ENCODE measurements around the gene CALHM6.

CALHM6 gene

DNA sequence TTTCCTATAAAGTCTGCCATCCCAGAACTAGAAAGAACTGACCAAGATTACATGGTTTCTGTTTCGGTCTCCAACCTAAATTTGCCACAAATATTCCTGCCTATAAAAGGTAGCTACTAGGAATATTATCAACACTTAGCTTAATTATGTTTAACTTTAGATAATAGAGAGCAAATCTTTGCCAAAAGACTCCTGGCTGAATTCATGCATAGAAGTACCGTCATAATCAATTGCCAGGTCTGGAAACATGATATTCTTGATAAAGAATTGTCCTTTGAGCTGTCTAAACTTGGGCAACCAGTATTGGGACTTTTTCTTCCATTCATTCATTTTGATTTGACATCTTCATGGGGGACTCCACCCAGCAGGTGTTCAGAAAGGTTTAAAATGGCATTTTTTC, 22.4 kb downstream of the CALHM6 start:
- Histone ChIP-seq H3F3A (ENCODE audit: insufficient read depth) (no peaks in the 10 kb centered on the region), H3K36me3 (ENCODE audit: low read length) (no peaks in the 10 kb centered on the region), H3K27me3 (ENCODE audit: low read length) (no peaks in the 10 kb centered on the region), H3K9me3 (ENCODE audit: insufficient read depth, low read length) (no peaks in the 10 kb centered on the region), H3K4me3 (ENCODE audit: insufficient read depth, low read length, poor library complexity, severe bottlenecking) (no peak overlapping the region), H4K20me1 (ENCODE audit: low read depth, low read length) (no peaks in the 10 kb centered on the region), H3K27ac (ENCODE audit: low read depth, low read length) (no peak overlapping the region), H3K4me2 (ENCODE audit: low read depth, low read length, poor library complexity, severe bottlenecking) (no peak overlapping the region), H3K79me2 (ENCODE audit: insufficient read depth, low read length) (no peaks in the 10 kb centered on the region), H2AFZ (ENCODE audit: low read depth, low read length, severe bottlenecking) (no peak overlapping the region), H3K9ac (ENCODE audit: low read length) (no peak overlapping the region), H3K9me2 (replicated peaks; ENCODE audit: insufficient read depth, low read length) (no peaks in the 10 kb centered on the region)
- no peak for TF ChIP-seq EZH2phosphoT487 (conservative IDR thresholded peaks at IDR 0.05; ENCODE audit: low read length)
- TF ChIP-seq, protein P1, sequence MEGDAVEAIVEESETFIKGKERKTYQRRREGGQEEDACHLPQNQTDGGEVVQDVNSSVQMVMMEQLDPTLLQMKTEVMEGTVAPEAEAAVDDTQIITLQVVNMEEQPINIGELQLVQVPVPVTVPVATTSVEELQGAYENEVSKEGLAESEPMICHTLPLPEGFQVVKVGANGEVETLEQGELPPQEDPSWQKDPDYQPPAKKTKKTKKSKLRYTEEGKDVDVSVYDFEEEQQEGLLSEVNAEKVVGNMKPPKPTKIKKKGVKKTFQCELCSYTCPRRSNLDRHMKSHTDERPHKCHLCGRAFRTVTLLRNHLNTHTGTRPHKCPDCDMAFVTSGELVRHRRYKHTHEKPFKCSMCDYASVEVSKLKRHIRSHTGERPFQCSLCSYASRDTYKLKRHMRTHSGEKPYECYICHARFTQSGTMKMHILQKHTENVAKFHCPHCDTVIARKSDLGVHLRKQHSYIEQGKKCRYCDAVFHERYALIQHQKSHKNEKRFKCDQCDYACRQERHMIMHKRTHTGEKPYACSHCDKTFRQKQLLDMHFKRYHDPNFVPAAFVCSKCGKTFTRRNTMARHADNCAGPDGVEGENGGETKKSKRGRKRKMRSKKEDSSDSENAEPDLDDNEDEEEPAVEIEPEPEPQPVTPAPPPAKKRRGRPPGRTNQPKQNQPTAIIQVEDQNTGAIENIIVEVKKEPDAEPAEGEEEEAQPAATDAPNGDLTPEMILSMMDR (IDR thresholded peaks at IDR 0.05; ENCODE audit: insufficient read depth, low read length, poor library complexity, severe bottlenecking) = no peak

DNA sequence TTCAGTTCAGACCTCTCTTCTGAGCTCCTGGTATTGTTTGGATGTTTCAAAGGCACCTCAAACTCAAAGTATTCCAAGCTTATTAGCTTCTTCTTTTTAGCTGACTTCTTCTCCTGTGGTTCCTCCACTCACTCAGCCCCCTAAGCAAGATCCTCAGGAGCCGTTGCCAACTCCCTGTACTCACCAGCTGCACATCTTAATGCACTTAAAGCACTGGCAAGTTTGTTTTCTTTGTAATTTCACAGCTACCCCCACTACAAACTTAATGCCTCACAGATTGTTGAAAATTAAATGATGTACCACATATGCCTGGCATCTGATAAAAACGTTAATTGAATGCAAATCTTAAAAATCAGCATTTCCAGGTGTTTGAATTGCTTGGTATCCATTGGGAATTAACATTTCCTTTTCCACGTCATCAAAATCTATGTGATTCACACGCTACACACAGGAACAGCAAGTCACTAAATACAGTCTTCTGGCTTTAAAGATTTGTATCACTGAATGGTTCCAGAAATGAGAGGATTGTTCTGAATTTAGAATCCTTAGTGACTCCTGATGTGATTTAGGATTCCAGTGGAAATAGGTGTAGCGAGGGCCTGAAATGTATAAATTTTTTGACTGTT, 24.5 kb downstream of the CALHM6 start:
- TF ChIP-seq, protein P1 (IDR thresholded peaks at IDR 0.05; ENCODE audit: insufficient read depth, low read length, poor library complexity, severe bottlenecking) = no peak
- no peak for TF ChIP-seq EZH2phosphoT487 (conservative IDR thresholded peaks at IDR 0.05; ENCODE audit: low read length)
- H3K27ac ChIP-seq (ENCODE audit: low read depth, low read length) = no peak overlapping the region
- H3K9me3 ChIP-seq (ENCODE audit: insufficient read depth, low read length) = no peaks in the 10 kb centered on the region
- H3K27me3 ChIP-seq (ENCODE audit: low read length) = no peaks in the 10 kb centered on the region
- H3K36me3 ChIP-seq (ENCODE audit: low read length) = no peaks in the 10 kb centered on the region
- no peak overlapping the region for H2AFZ ChIP-seq (ENCODE audit: low read depth, low read length, severe bottlenecking)
- no peaks in the 10 kb centered on the region for H3F3A ChIP-seq (ENCODE audit: insufficient read depth)
- no peak overlapping the region for H3K4me3 ChIP-seq (ENCODE audit: insufficient read depth, low read length, poor library complexity, severe bottlenecking)
- H3K4me2 ChIP-seq (ENCODE audit: low read depth, low read length, poor library complexity, severe bottlenecking) = no peak overlapping the region
- H4K20me1 ChIP-seq (ENCODE audit: low read depth, low read length) = no peaks in the 10 kb centered on the region
- no peaks in the 10 kb centered on the region for H3K79me2 ChIP-seq (ENCODE audit: insufficient read depth, low read length)
- H3K9me2 ChIP-seq (replicated peaks; ENCODE audit: insufficient read depth, low read length) = no peaks in the 10 kb centered on the region
- H3K9ac ChIP-seq (ENCODE audit: low read length) = no peak overlapping the region

DNA sequence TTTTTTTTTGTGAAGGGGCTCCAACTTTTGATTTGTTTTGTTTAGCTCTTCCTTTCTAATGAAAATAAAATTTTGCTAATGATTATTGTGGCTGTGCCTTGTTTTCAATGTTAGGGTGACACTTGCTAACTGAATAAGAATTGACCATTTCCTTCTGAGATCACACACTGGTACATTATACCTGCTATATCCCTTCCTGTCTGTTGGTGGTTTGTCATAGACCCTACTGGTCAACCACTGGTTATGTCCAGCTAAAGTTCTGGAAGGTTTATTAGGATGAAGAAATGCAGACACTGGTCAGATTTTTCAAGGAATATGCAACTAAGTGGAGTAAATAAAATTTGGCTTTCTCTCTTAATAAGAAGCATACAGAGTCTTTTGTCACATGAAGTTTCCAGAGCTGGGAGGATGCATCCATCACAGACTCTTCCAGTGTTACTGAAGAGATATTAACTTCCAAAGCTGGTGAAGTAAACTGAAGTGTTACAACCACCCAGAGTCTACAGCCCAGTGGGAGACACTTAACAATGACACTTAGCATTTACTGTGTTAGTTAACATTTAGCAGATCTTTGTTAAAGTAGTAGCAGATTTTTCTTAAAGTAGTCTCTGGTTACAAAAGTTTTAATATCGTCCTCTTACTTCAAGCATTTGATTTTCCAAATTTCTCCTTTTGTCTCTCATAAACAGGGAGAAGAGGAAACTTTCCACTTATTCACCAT, 30.6 kb downstream of the CALHM6 start:
- H4K20me1 ChIP-seq (ENCODE audit: low read depth, low read length) = no peaks in the 10 kb centered on the region
- no peak overlapping the region for H3K4me2 ChIP-seq (ENCODE audit: low read depth, low read length, poor library complexity, severe bottlenecking)
- H2AFZ ChIP-seq (ENCODE audit: low read depth, low read length, severe bottlenecking) = no peak overlapping the region
- H3K27ac ChIP-seq (ENCODE audit: low read depth, low read length) = no peak overlapping the region
- H3K27me3 ChIP-seq (ENCODE audit: low read length) = no peaks in the 10 kb centered on the region
- H3F3A ChIP-seq (ENCODE audit: insufficient read depth) = no peaks in the 10 kb centered on the region
- H3K9me2 ChIP-seq (replicated peaks; ENCODE audit: insufficient read depth, low read length) = no peaks in the 10 kb centered on the region
- H3K9ac ChIP-seq (ENCODE audit: low read length) = no peak overlapping the region
- H3K4me3 ChIP-seq (ENCODE audit: insufficient read depth, low read length, poor library complexity, severe bottlenecking) = no peak overlapping the region
- H3K9me3 ChIP-seq (ENCODE audit: insufficient read depth, low read length) = no peaks in the 10 kb centered on the region
- H3K79me2 ChIP-seq (ENCODE audit: insufficient read depth, low read length) = no peaks in the 10 kb centered on the region
- no peak for TF ChIP-seq EZH2phosphoT487 (conservative IDR thresholded peaks at IDR 0.05; ENCODE audit: low read length)
- TF ChIP-seq, protein P1 (IDR thresholded peaks at IDR 0.05; ENCODE audit: insufficient read depth, low read length, poor library complexity, severe bottlenecking) = no peak
- no peaks in the 10 kb centered on the region for H3K36me3 ChIP-seq (ENCODE audit: low read length)
